KMS-11 (cell line): ENCODE measurements around the gene CSMD2.

Source experiments
- H2AFZ ChIP-seq: fragments of 200-600 bp; sonication (generic); 2 replicates; pipeline ENCODE4 v1.6.1; 2016; ENCODE audit warnings: antibody characterized with exemption, mixed run types, low read depth
- H3K27ac ChIP-seq: fragments of 200-600 bp; sonication (generic); 2 replicates; pipeline ENCODE4 v1.6.1; 2016; ENCODE audit warnings: mild to moderate bottlenecking, mixed run types
- H3K27me3 ChIP-seq: fragments of 200-600 bp; sonication (generic); 2 replicates; pipeline ENCODE4 v1.6.1; 2017; ENCODE audit warnings: mild to moderate bottlenecking, low read depth, mixed run types, moderate library complexity; ENCODE audit not compliant: insufficient read depth
- H3K36me3 ChIP-seq: fragments of 200-600 bp; sonication (generic); 2 replicates; pipeline ENCODE4 v1.6.1; 2017; ENCODE audit warnings: mild to moderate bottlenecking, mixed run types; ENCODE audit not compliant: insufficient read depth
- H3K4me1 ChIP-seq: fragments of 200-600 bp; sonication (generic); 2 replicates; pipeline ENCODE4 v1.6.1; 2016; ENCODE audit warnings: mild to moderate bottlenecking, low read depth, mixed run types; ENCODE audit not compliant: poor library complexity, severe bottlenecking
- H3K4me2 ChIP-seq: fragments of 200-600 bp; sonication (generic); 2 replicates; pipeline ENCODE4 v1.7.0; 2016; ENCODE audit warnings: mild to moderate bottlenecking, mixed run types
- H3K4me3 ChIP-seq: fragments of 200-600 bp; sonication (generic); IDR thresholded peaks from 2 replicates; pipeline ENCODE4 v1.6.1; 2017; ENCODE audit warnings: low read depth, low read length, mixed read lengths; ENCODE audit not compliant: insufficient read depth
- H3K79me2 ChIP-seq: fragments of 200-600 bp; sonication (generic); 2 replicates; pipeline ENCODE4 v1.6.1; 2016; ENCODE audit warnings: low read depth, mixed run types; ENCODE audit not compliant: insufficient read depth
- H3K9ac ChIP-seq: fragments of 200-600 bp; sonication (generic); 2 replicates; pipeline ENCODE4 v1.6.1; 2016; ENCODE audit warnings: mild to moderate bottlenecking, mixed run types
- H4K20me1 ChIP-seq: fragments of 200-600 bp; sonication (generic); 2 replicates; pipeline ENCODE4 v1.6.1; 2016; ENCODE audit warnings: mild to moderate bottlenecking, mixed run types; ENCODE audit not compliant: insufficient read depth
- CTCF ChIP-seq: fragments of 200-600 bp; sonication (generic); conservative IDR thresholded peaks from 2 replicates; pipeline ENCODE4 v1.6.1; 2017; ENCODE audit warnings: low read depth, mild to moderate bottlenecking, antibody characterized with exemption, low read length, moderate library complexity, mixed read lengths

CSMD2 gene

GRCh38 chr1:33709783-33710718 lies 455.0 kb downstream of the CSMD2 start:
- Histone ChIP-seq H3K27me3 (no peaks in the 10 kb centered on the region), H4K20me1 (no peaks in the 10 kb centered on the region), H3K9ac (no peak overlapping the region), H3K27ac (no peak overlapping the region), H3K36me3 (no peaks in the 10 kb centered on the region), H2AFZ (no peak overlapping the region), H3K79me2 (no peaks in the 10 kb centered on the region), H3K4me1 (no peaks in the 10 kb centered on the region), H3K4me2 (no peak overlapping the region), H3K4me3 (no peak overlapping the region)
- TF ChIP-seq CTCF: no peak

- no peak overlapping the region for H2AFZ ChIP-seq
- no peak overlapping the region for H3K4me2 ChIP-seq
- H4K20me1 ChIP-seq: no peaks in the 10 kb centered on the region
- H3K79me2 ChIP-seq: no peaks in the 10 kb centered on the region
- H3K4me3 ChIP-seq: no peak overlapping the region
- TF ChIP-seq CTCF: no peak
- no peaks in the 10 kb centered on the region for H3K36me3 ChIP-seq
- no peak overlapping the region for H3K9ac ChIP-seq
- H3K27me3 ChIP-seq: no peaks in the 10 kb centered on the region
- H3K4me1 ChIP-seq: no peaks in the 10 kb centered on the region
- H3K27ac ChIP-seq: no peak overlapping the region
Measured at GRCh38 chr1:33709174-33709782, 455.8 kb downstream of the CSMD2 start.

GRCh38 chr1:33706634-33707255 lies 458.3 kb downstream of the CSMD2 start:
- Histone ChIP-seq H3K4me1 (no peaks in the 10 kb centered on the region), H3K4me2 (no peak overlapping the region), H2AFZ (no peak overlapping the region), H3K4me3 (no peak overlapping the region), H3K79me2 (no peaks in the 10 kb centered on the region), H3K27me3 (no peaks in the 10 kb centered on the region), H3K27ac (no peak overlapping the region), H4K20me1 (no peaks in the 10 kb centered on the region), H3K36me3 (no peaks in the 10 kb centered on the region), H3K9ac (no peak overlapping the region)
- no peak for TF ChIP-seq CTCF

- H3K9ac ChIP-seq: no peak overlapping the region
- H2AFZ ChIP-seq: no peak overlapping the region
- H4K20me1 ChIP-seq: no peaks in the 10 kb centered on the region
- TF ChIP-seq CTCF: no peak
- H3K79me2 ChIP-seq: no peaks in the 10 kb centered on the region
- no peak overlapping the region for H3K27ac ChIP-seq
- H3K36me3 ChIP-seq: no peaks in the 10 kb centered on the region
- H3K4me3 ChIP-seq: no peak overlapping the region
- H3K27me3 ChIP-seq: no peaks in the 10 kb centered on the region
- H3K4me2 ChIP-seq: no peak overlapping the region
- H3K4me1 ChIP-seq: no peaks in the 10 kb centered on the region
Measured at GRCh38 chr1:33703464-33703863, 461.6 kb downstream of the CSMD2 start.
